Ovary (tissue), 3 donors: ENCODE results near the gene FGF2.

Experiments
- CTCF ChIP-seq, 3 donors: fragments of 450-650 bp in 2 of 3; fragments of 200-600 bp in 1 of 3; IDR thresholded peaks; one replicate each; pipeline versions ENCODE4 v1.5.1 to v1.8.0; 2016 to 2022; ENCODE audit warnings: antibody characterized with exemption in 3 of 3, mild to moderate bottlenecking in 1 of 3
- EP300 ChIP-seq: sonication (generic); formaldehyde crosslinking; IDR thresholded peaks from one replicate; pipeline ENCODE4 v1.6.1; 2017; ENCODE audit warnings: antibody characterized with exemption
- POLR2A ChIP-seq: fragments of 450-650 bp; IDR thresholded peaks from one replicate; pipeline ENCODE4 v1.6.1; 2017; ENCODE audit warnings: antibody characterized with exemption, mild to moderate bottlenecking, moderate library complexity
- donor health status: DM: no; HTN: no; CAD: no.

DNA sequence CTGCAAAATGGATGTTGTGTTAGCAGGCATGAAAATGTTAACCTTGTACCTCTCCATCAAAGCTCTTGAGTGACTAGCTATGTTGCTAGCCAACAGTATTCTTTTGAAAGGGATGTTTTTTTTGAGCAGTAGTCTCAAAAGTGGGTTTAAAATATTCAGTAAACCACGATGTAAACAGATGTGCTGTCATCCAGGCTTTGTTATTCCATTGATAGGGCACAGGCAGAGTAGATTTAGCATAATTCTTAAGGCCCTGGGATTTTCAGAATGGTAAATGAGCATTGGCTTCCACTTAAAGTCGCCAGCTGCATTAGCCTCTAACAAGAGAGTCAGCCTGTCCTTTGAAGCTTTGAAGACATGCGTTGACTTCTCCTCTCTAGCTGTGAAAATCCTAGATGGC is 18.4 kb downstream of the FGF2 start:
- TF ChIP-seq CTCF (IDR thresholded peaks at IDR 0.05) (no peak), POLR2A (no peak), EP300 (no peak)
